Femur (tissue), 1 donor: ENCODE measurements around the gene RHBDF2.

Experiments
- DNase-seq: peaks from one replicate; pipeline ENCODE4 v3.0.0-alpha.2; 2017

The RHBDF2 gene

GRCh38 chr17:76501018-76501826, at the start of gene RHBDF2:
Gene RHBDF2 (minus strand): TSS chr17:76501423. CDS start chr17:76481524, 19,899 bp downstream.
- peak; percentile 91 for DNase-seq

- no peak for DNase-seq
Measured at GRCh38 chr17:76549539-76549938, 48.3 kb upstream of the RHBDF2 start.

GRCh38 chr17:76549215-76549518, 47.9 kb upstream of the RHBDF2 start:
- no peak for DNase-seq

- no peak for DNase-seq
Measured at GRCh38 chr17:76548378-76549214, 47.4 kb upstream of the RHBDF2 start.

GRCh38 chr17:76547642-76548202, 46.5 kb upstream of the RHBDF2 start:
- no peak for DNase-seq

GRCh38 chr17:76547183-76547641, 46.0 kb upstream of the RHBDF2 start:
- peak; percentile 77 for DNase-seq

GRCh38 chr17:76546556-76547182, 45.4 kb upstream of the RHBDF2 start:
- DNase-seq: no peak

GRCh38 chr17:76545918-76546555, 44.8 kb upstream of the RHBDF2 start:
- DNase-seq: no peak

- no peak for DNase-seq
Measured at GRCh38 chr17:76544546-76545365, 43.5 kb upstream of the RHBDF2 start.

- DNase-seq: no peak
Measured at GRCh38 chr17:76543826-76544545, 42.8 kb upstream of the RHBDF2 start.

GRCh38 chr17:76543482-76543825, 42.2 kb upstream of the RHBDF2 start:
- no peak for DNase-seq

GRCh38 chr17:76542984-76543383, 41.8 kb upstream of the RHBDF2 start:
- DNase-seq: no peak

- no peak for DNase-seq
Measured at GRCh38 chr17:76542566-76542971, 41.3 kb upstream of the RHBDF2 start.

- DNase-seq: no peak
Measured at GRCh38 chr17:76541739-76542454, 40.7 kb upstream of the RHBDF2 start.

GRCh38 chr17:76540381-76541300, 39.4 kb upstream of the RHBDF2 start:
- peak; percentile 96 for DNase-seq

GRCh38 chr17:76539631-76540271, 38.5 kb upstream of the RHBDF2 start, which contains the start of gene PRCD:
Gene PRCD (plus strand): TSS chr17:76540044. CDS start chr17:76540142, 98 bp downstream.
- DNase-seq: no peak

- no peak for DNase-seq
Measured at GRCh38 chr17:76538941-76539570, 37.8 kb upstream of the RHBDF2 start.

- no peak for DNase-seq
Measured at GRCh38 chr17:76538281-76538931, 37.2 kb upstream of the RHBDF2 start.
